Neuronal stem cell (in vitro differentiated cells): Measurements from ENCODE around the gene CCNG2.

ENCODE experiments used
- DNase-seq: peaks from one replicate; pipeline ENCODE4 v3.0.0-alpha.2; 2013; ENCODE audit warnings: low spot score
- H2AFZ ChIP-seq: one replicate; pipeline ENCODE4 v1.6.1; 2013; ENCODE audit warnings: mild to moderate bottlenecking, low read length, inconsistent platforms
- H2AK5ac ChIP-seq: 2 replicates; pipeline ENCODE4 v1.6.1; 2013; ENCODE audit warnings: low read depth, mild to moderate bottlenecking, inconsistent platforms, low read length, moderate library complexity, mixed read lengths
- H2BK120ac ChIP-seq: 2 replicates; pipeline ENCODE4 v1.6.1; 2013; ENCODE audit warnings: low read depth, mild to moderate bottlenecking, inconsistent platforms, low read length, moderate library complexity, mixed read lengths
- H2BK12ac ChIP-seq: one replicate; pipeline ENCODE4 v1.6.1; 2013; ENCODE audit warnings: low read length, inconsistent platforms
- H2BK15ac ChIP-seq: 2 replicates; pipeline ENCODE4 v1.6.1; 2013; ENCODE audit warnings: mild to moderate bottlenecking, low read length, inconsistent platforms, mixed read lengths
- H2BK5ac ChIP-seq: one replicate; pipeline ENCODE4 v1.6.1; 2013; ENCODE audit warnings: inconsistent platforms, mild to moderate bottlenecking, low read length, moderate library complexity
- H3K14ac ChIP-seq: one replicate; pipeline ENCODE4 v1.6.1; 2013; ENCODE audit warnings: low read length, inconsistent platforms
- H3K18ac ChIP-seq: 2 replicates; pipeline ENCODE4 v1.6.1; 2013; ENCODE audit warnings: low read length, inconsistent platforms
- H3K23ac ChIP-seq: 2 replicates; pipeline ENCODE4 v1.6.1; 2013; ENCODE audit warnings: low read depth, mild to moderate bottlenecking, mixed read lengths, low read length, inconsistent platforms; ENCODE audit not compliant: poor library complexity
- H3K27ac ChIP-seq: replicated peaks from 3 replicates; pipeline ENCODE4 v1.5.1; 2013; ENCODE audit warnings: low read length, inconsistent platforms
- H3K27me3 ChIP-seq, 3 experiments: 2 replicates each; pipeline ENCODE4 v1.6.1; 2013; ENCODE audit warnings: low read length in 3 of 3, mild to moderate bottlenecking in 2 of 3, inconsistent platforms in 1 of 3, low read depth in 1 of 3, mixed read lengths in 1 of 3, moderate library complexity in 1 of 3; ENCODE audit not compliant: control insufficient read depth in 3 of 3, insufficient read depth in 3 of 3
- H3K36me3 ChIP-seq, 2 donors: replicated peaks in 1 of 2; 2 replicates each; pipeline ENCODE4 v1.6.1; 2013; ENCODE audit warnings: low read length in 2 of 2; ENCODE audit not compliant: control insufficient read depth in 2 of 2, insufficient read depth in 2 of 2
- H3K4ac ChIP-seq: 2 replicates; pipeline ENCODE4 v1.6.1; 2013; ENCODE audit warnings: inconsistent platforms, mild to moderate bottlenecking, low read length, moderate library complexity
- H3K4me1 ChIP-seq, 2 donors: 1 replicate in 1 of 2; 2 replicates in 1 of 2; pipeline ENCODE4 v1.6.1; 2013; ENCODE audit warnings: low read length in 2 of 2, low read depth in 1 of 2; ENCODE audit not compliant: control insufficient read depth in 2 of 2, insufficient read depth in 1 of 2
- H3K4me2 ChIP-seq: one replicate; pipeline ENCODE4 v1.6.1; 2013; ENCODE audit warnings: mild to moderate bottlenecking, low read length, inconsistent platforms; ENCODE audit not compliant: insufficient read depth, poor library complexity, severe bottlenecking
- H3K4me3 ChIP-seq, 2 donors: 2 replicates each; pipeline ENCODE4 v1.5.1; 2013; ENCODE audit warnings: low read length in 2 of 2, mild to moderate bottlenecking in 2 of 2, inconsistent platforms in 1 of 2, moderate library complexity in 1 of 2
- H3K79me1 ChIP-seq: one replicate; pipeline ENCODE4 v1.6.1; 2013; ENCODE audit warnings: low read depth, mild to moderate bottlenecking, inconsistent platforms, low read length, moderate library complexity
- H3K9ac ChIP-seq: one replicate; pipeline ENCODE4 v1.6.1; 2013; ENCODE audit warnings: mild to moderate bottlenecking, low read depth, low read length, inconsistent platforms; ENCODE audit not compliant: poor library complexity
- H3K9me3 ChIP-seq, 2 donors: replicated peaks in 1 of 2; 2 replicates each; pipeline versions ENCODE3 to v1.6.1; 2013; ENCODE audit warnings: low read length in 2 of 2, mild to moderate bottlenecking in 2 of 2, inconsistent platforms in 1 of 2, low read depth in 1 of 2, mixed read lengths in 1 of 2, moderate library complexity in 1 of 2; ENCODE audit not compliant: control insufficient read depth in 2 of 2, insufficient read depth in 1 of 2
- H4K8ac ChIP-seq: one replicate; pipeline ENCODE4 v1.6.1; 2013; ENCODE audit warnings: low read depth, mild to moderate bottlenecking, inconsistent platforms, low read length, moderate library complexity
- H4K91ac ChIP-seq: one replicate; pipeline ENCODE4 v1.6.1; 2013; ENCODE audit warnings: low read length, low read depth, mild to moderate bottlenecking, inconsistent platforms; ENCODE audit not compliant: poor library complexity
- WGBS, 2 donors: extraction: QIAGEN DNeasy Blood & Tissue Kit; methylation state at CpG; one replicate each; pipeline ENCODE4 v1.1.7; 2013; ENCODE audit warnings: missing lambda C conversion rate in 2 of 2, mixed read lengths in 1 of 2; ENCODE audit not compliant: insufficient read length in 2 of 2, insufficient replicate concordance in 1 of 2; ENCODE audit errors: extremely low coverage in 2 of 2; 5-methylcytosine and 5-hydroxymethylcytosine counted together

Gene CCNG2

DNA sequence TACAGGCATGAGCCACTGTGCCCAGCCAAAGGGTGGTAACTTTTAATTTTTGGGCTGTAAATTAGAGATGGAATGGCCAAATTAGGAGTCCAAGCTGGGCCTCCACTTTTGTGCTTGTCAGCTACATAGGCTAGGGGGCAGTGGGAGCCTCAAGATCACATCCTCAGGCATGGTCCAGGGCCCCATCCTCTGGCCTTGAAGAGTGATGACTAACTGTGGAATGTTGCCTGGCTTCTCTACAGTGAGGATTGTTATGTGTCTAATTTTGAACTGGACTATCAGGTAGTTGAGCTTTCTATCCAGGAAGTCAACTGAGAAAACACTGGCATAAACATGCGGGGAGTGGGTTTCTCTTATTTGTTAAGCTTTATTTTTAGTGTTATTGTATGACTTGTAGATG lies 33.0 kb downstream of the CCNG2 start:
- Histone ChIP-seq H3K36me3 (no peaks in the 10 kb centered on the region), H3K27me3 (no peaks in the 10 kb centered on the region), H3K79me1 (no peaks in the 10 kb centered on the region), H2BK12ac (no peak overlapping the region), H3K4me3 (no peak overlapping the region), H4K8ac (no peak overlapping the region), H3K18ac (no peak overlapping the region), H3K9ac (no peak overlapping the region), H3K23ac (no peak overlapping the region), H3K4ac (no peak overlapping the region), H3K4me2 (no peak overlapping the region), H3K9me3 (no peaks in the 10 kb centered on the region), H3K14ac (no peak overlapping the region), H2BK15ac (no peak overlapping the region), H2AK5ac (no peak overlapping the region), H2BK120ac (no peak overlapping the region), H4K91ac (no peak overlapping the region), H2BK5ac (no peak overlapping the region), H3K27ac (no peak overlapping the region), H2AFZ (no peak overlapping the region), H3K4me1 (peaks cover 11 to 13% of the 10 kb centered on the region in 2 donors)
- WGBS, 2 donors = no CpG with 5 or more reads among the region's 1 CpG
- DNase-seq = no peak

DNA sequence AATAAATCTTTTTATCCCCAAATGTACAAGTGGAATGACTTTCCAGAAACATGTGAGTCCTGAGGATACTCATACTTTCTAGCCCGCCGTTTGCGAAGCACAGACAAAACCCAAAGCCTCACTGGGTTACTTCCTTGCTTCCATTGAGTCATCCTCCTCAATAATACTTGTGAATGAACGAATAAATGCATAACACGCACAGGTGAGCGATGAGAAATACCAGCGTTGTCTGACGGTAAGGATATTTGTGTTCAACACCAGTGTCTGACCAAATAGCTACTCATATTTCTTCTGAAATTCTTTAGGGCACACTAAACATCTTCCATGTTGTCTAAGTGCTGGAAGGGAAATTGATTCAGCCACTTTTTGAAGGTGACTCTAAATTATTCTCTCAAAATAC lies 36.0 kb downstream of the CCNG2 start:
- no peaks in the 10 kb centered on the region for H3K9me3 ChIP-seq
- no peak overlapping the region for H2AK5ac ChIP-seq
- H3K9ac ChIP-seq = no peak overlapping the region
- H3K4me1 ChIP-seq = peaks cover 2 to 9% of the 10 kb centered on the region in 2 donors
- no peak overlapping the region for H3K18ac ChIP-seq
- H3K27me3 ChIP-seq = no peaks in the 10 kb centered on the region
- H2AFZ ChIP-seq = no peak overlapping the region
- no peak for DNase-seq
- H3K4ac ChIP-seq = no peak overlapping the region
- H3K4me2 ChIP-seq = no peak overlapping the region
- H3K79me1 ChIP-seq = no peaks in the 10 kb centered on the region
- H3K14ac ChIP-seq = no peak overlapping the region
- H3K4me3 ChIP-seq = no peak overlapping the region
- H2BK15ac ChIP-seq = no peak overlapping the region
- H3K27ac ChIP-seq = no peak overlapping the region
- H4K8ac ChIP-seq = no peak overlapping the region
- H2BK120ac ChIP-seq = no peak overlapping the region
- H3K36me3 ChIP-seq = no peaks in the 10 kb centered on the region
- H3K23ac ChIP-seq = no peak overlapping the region
- H4K91ac ChIP-seq = no peak overlapping the region
- no peak overlapping the region for H2BK12ac ChIP-seq
- WGBS, 2 donors = no CpG with 5 or more reads among the region's 8 CpGs
- H2BK5ac ChIP-seq = no peak overlapping the region

DNA sequence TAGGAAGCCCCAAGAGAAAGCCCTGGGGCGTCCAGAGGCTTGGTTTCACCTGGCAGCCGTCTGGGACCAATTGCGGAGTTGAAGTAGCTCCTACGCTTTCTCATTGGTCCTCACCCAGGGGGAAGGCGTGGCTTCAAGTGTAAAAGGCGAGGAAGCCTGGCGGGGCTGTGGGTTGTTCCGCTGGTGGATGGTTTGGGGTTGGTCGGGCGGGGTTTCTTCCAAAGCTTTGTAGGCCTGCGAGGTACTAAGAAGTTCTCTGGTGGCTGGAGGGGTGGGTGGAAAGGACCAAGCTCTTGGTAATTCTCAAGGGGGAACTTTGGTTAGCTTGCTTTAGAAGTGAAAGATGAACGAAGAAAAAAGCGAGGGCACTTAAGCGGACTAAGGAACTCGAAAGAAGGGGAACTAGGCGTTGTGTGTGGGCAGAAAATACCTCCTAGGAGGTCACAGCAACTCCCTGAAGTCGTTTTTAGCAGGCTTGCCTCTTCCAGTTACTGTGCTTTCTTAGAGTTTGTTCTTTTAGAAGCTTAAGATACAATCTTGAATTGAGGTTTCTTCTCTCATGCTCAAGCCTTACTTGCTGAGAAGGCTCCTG lies 36.6 kb downstream of the CCNG2 start:
- Histone ChIP-seq H2AK5ac (no peak overlapping the region), H2BK15ac (no peak overlapping the region), H3K18ac (no peak overlapping the region), H3K4me1 (peaks cover 2 to 6% of the 10 kb centered on the region in 2 donors), H4K91ac (no peak overlapping the region), H3K36me3 (no peaks in the 10 kb centered on the region), H3K79me1 (no peaks in the 10 kb centered on the region), H3K4me2 (no peak overlapping the region), H2BK120ac (no peak overlapping the region), H2BK12ac (no peak overlapping the region), H3K9ac (no peak overlapping the region), H2AFZ (no peak overlapping the region), H3K27ac (no peak overlapping the region), H3K4ac (no peak overlapping the region), H4K8ac (no peak overlapping the region), H3K23ac (no peak overlapping the region), H3K27me3 (no peaks in the 10 kb centered on the region), H3K9me3 (no peaks in the 10 kb centered on the region), H2BK5ac (no peak overlapping the region), H3K4me3 (no peak overlapping the region), H3K14ac (no peak overlapping the region)
- WGBS, 2 donors = no CpG with 5 or more reads among the region's 17 CpGs
- no peak for DNase-seq

GRCh38 chr4:77194366-77194765 lies 37.4 kb downstream of the CCNG2 start:
- Histone ChIP-seq H3K9me3 (no peaks in the 10 kb centered on the region), H3K79me1 (no peaks in the 10 kb centered on the region), H3K27me3 (no peaks in the 10 kb centered on the region), H2AFZ (no peak overlapping the region), H3K36me3 (no peaks in the 10 kb centered on the region), H3K4me1 (peaks cover 0 to under 1% of the 10 kb centered on the region in 2 donors), H4K8ac (no peak overlapping the region), H2AK5ac (no peak overlapping the region), H3K14ac (no peak overlapping the region), H4K91ac (no peak overlapping the region), H2BK15ac (no peak overlapping the region), H3K18ac (no peak overlapping the region), H3K23ac (no peak overlapping the region), H2BK5ac (no peak overlapping the region), H2BK12ac (no peak overlapping the region), H3K4me3 (no peak overlapping the region), H3K4ac (no peak overlapping the region), H3K27ac (no peak overlapping the region), H3K4me2 (no peak overlapping the region), H3K9ac (no peak overlapping the region), H2BK120ac (no peak overlapping the region)
- no peak for DNase-seq
- no CpG with 5 or more reads among the region's 5 CpGs for WGBS, 2 donors
